Esophagus squamous epithelium (tissue), 4 donors: ENCODE measurements around the gene KIF13A.
"Not testable (repeated sequence)": the region's sequence is repeated elsewhere in the genome, so short reads cannot be mapped to it uniquely, and the experiment has no call there.

Source experiments
- POLR2A ChIP-seq, 4 donors: fragments of 450-650 bp; IDR thresholded peaks; one replicate each; pipeline ENCODE4 v1.6.1; 2017; ENCODE audit warnings: antibody characterized with exemption in 4 of 4, mild to moderate bottlenecking in 4 of 4, moderate library complexity in 3 of 4
- TF ChIP-seq, protein P1 (sequence below), 6 experiments: fragments of 450-650 bp in 4 of 6; fragments of 200-600 bp in 2 of 6; sonication (generic) in 2 of 6; IDR thresholded peaks; one replicate each; pipeline ENCODE4 v1.5.1; 2016 to 2019; ENCODE audit warnings: antibody characterized with exemption in 6 of 6, mild to moderate bottlenecking in 4 of 6, moderate library complexity in 4 of 6

DNA sequence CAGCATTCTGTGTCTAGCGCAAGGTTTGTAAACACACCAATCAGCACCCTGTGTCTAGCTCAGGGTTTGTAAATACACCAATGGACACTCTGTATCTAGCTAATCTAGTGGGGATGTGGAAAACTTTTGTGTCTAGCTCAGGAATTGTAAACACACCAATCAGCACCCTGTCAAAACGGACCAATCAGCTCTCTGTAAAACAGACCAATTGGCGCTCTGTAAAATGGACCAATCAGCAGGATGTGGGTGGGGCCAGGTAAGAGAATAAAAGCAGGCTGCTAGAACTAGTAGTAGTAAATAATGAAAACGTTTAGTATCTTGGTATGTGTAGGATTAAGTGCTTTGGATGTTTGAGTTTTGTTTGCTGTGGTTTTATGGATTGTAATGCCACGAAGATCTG, 33.1 kb upstream of the KIF13A start:
- TF ChIP-seq, protein P1, sequence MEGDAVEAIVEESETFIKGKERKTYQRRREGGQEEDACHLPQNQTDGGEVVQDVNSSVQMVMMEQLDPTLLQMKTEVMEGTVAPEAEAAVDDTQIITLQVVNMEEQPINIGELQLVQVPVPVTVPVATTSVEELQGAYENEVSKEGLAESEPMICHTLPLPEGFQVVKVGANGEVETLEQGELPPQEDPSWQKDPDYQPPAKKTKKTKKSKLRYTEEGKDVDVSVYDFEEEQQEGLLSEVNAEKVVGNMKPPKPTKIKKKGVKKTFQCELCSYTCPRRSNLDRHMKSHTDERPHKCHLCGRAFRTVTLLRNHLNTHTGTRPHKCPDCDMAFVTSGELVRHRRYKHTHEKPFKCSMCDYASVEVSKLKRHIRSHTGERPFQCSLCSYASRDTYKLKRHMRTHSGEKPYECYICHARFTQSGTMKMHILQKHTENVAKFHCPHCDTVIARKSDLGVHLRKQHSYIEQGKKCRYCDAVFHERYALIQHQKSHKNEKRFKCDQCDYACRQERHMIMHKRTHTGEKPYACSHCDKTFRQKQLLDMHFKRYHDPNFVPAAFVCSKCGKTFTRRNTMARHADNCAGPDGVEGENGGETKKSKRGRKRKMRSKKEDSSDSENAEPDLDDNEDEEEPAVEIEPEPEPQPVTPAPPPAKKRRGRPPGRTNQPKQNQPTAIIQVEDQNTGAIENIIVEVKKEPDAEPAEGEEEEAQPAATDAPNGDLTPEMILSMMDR (IDR thresholded peaks at IDR 0.05), result not testable (repeated sequence)
- TF ChIP-seq POLR2A (IDR thresholded peaks at IDR 0.05), result not testable (repeated sequence)
